Gastrocnemius medialis (tissue), 4 donors: ENCODE results near the gene NHLRC1.

Source experiments
- CTCF ChIP-seq, 5 experiments: fragments of 450-650 bp in 3 of 5; fragments of 200-600 bp in 2 of 5; sonication (generic) in 2 of 5; IDR thresholded peaks in 4 of 5; conservative IDR thresholded peaks in 1 of 5; 1 replicate in 4 of 5; 2 replicates in 1 of 5; pipeline ENCODE4 v1.5.1; 2016 to 2019; ENCODE audit warnings: antibody characterized with exemption in 5 of 5, mild to moderate bottlenecking in 3 of 5, moderate library complexity in 3 of 5
- POLR2A ChIP-seq, 2 donors: fragments of 450-650 bp; IDR thresholded peaks; one replicate each; pipeline ENCODE4 v1.6.1; 2017; ENCODE audit warnings: antibody characterized with exemption in 2 of 2, mild to moderate bottlenecking in 2 of 2, moderate library complexity in 2 of 2

- TF ChIP-seq POLR2A (IDR thresholded peaks at IDR 0.05) (no peak), CTCF (IDR thresholded peaks at IDR 0.05 in 4 of 5, conservative IDR thresholded peaks at IDR 0.05 in 1 of 5) (no peak)
Measured at GRCh38 chr6:18076231-18076630, 46.2 kb downstream of the NHLRC1 start.
